ENCODE results near the gene TMEM169. TPM values are rescaled to one million over a fixed set of nuclear protein-coding genes. Genes with fewer than 3 reads are reported as not detected.

Gene TMEM169
- total and polyA plus RNA-seq, 2 of the 13 experiments (the other 11 are each of a cell fraction or from before 2014, with no cell fraction given), result 1.5 to 4.5 TPM

GRCh38 chr2:216081487-216082116 is at the start of gene TMEM169, which contains the start of gene PECR (continued):
- no peak for TF ChIP-seq ZBTB40 (IDR thresholded peaks at IDR 0.05)
- TF ChIP-seq ZBTB40 (CRISPR knock-in tag; IDR thresholded peaks at IDR 0.05), result peak; percentile 51; the same call in 1 of the 2 replicates
- peak; percentile 98 for TF ChIP-seq ZNF788 (CRISPR knock-in tag; IDR thresholded peaks at IDR 0.05; ENCODE audit: borderline replicate concordance)
- no peak for TF ChIP-seq ZSCAN20 (CRISPR knock-in tag; IDR thresholded peaks at IDR 0.05; ENCODE audit: borderline replicate concordance)
- peak; percentile 92 for TF ChIP-seq BATF2 (CRISPR knock-in tag; IDR thresholded peaks at IDR 0.05)
- peak; percentile 90; the same call in 1 of the 2 replicates for TF ChIP-seq EED (CRISPR knock-in tag; IDR thresholded peaks at IDR 0.05)
- TF ChIP-seq FOXK2 (IDR thresholded peaks at IDR 0.05), result no peak
- no peak for TF ChIP-seq NR2F6 (IDR thresholded peaks at IDR 0.05)
- TF ChIP-seq NR2F6 (CRISPR knock-in tag; IDR thresholded peaks at IDR 0.05), result peak; percentile 33; the same call in 1 of the 2 replicates
- TF ChIP-seq ZSCAN9 (CRISPR knock-in tag; IDR thresholded peaks at IDR 0.05; ENCODE audit: borderline replicate concordance), result peak; percentile 45; the same call in 1 of the 2 replicates
- peak; percentile 97 for TF ChIP-seq TBX2 (CRISPR knock-in tag; IDR thresholded peaks at IDR 0.05; ENCODE audit: borderline replicate concordance)
- TF ChIP-seq FOXM1 (CRISPR knock-in tag; IDR thresholded peaks at IDR 0.05), result no peak
- TF ChIP-seq SMAD9 (CRISPR knock-in tag; IDR thresholded peaks at IDR 0.05), result peak; percentile 91; the same call in 1 of the 2 replicates
- no peak for TF ChIP-seq MAFK (conservative IDR thresholded peaks at IDR 0.05 in 1 of 2, IDR thresholded peaks at IDR 0.05 in 1 of 2; ENCODE audit: low read length in 2 of 2)
- no peak for TF ChIP-seq NFYC (CRISPR knock-in tag; IDR thresholded peaks at IDR 0.05)
- no peak for TF ChIP-seq ELF4 (CRISPR knock-in tag; IDR thresholded peaks at IDR 0.05; ENCODE audit: borderline replicate concordance)
- no peak for TF ChIP-seq ZSCAN12 (CRISPR knock-in tag; IDR thresholded peaks at IDR 0.05)
- TF ChIP-seq JDP2 (CRISPR knock-in tag; IDR thresholded peaks at IDR 0.05; ENCODE audit: borderline replicate concordance), result peak; percentile 77; the same call in 1 of the 2 replicates
- TF ChIP-seq ZBTB3 (CRISPR knock-in tag; IDR thresholded peaks at IDR 0.05; ENCODE audit: borderline replicate concordance, low read depth), result no peak; the same call in 1 of the 2 replicates
- no peak for TF ChIP-seq ZC3H4 (CRISPR knock-in tag; IDR thresholded peaks at IDR 0.05; ENCODE audit: borderline replicate concordance)
- no peak for TF ChIP-seq ZNF530 (CRISPR knock-in tag; IDR thresholded peaks at IDR 0.05; ENCODE audit: low read depth)
- no peak for TF ChIP-seq SSRP1 (CRISPR knock-in tag; IDR thresholded peaks at IDR 0.05)
- peak; percentile 58; the same call in 1 of the 2 replicates for TF ChIP-seq ZNF205 (CRISPR knock-in tag; IDR thresholded peaks at IDR 0.05)
- no peak for TF ChIP-seq ZNF672 (CRISPR knock-in tag; IDR thresholded peaks at IDR 0.05)
